Measurements from ENCODE around the gene TENM4.

TENM4 gene

GRCh38 chr11:78715639-78716311, 725.1 kb downstream of the TENM4 start:
- peak; percentile 40 for DNase-seq

GRCh38 chr11:78714539-78714938, 726.3 kb downstream of the TENM4 start:
- no peak for DNase-seq

- no peak for DNase-seq
Measured at GRCh38 chr11:78711735-78712134, 729.1 kb downstream of the TENM4 start.

- DNase-seq, result no peak
Measured at GRCh38 chr11:78710417-78710816, 730.4 kb downstream of the TENM4 start.

GRCh38 chr11:78708388-78708787, 732.4 kb downstream of the TENM4 start:
- DNase-seq, result no peak

GRCh38 chr11:78706551-78706950, 734.3 kb downstream of the TENM4 start:
- no peak for DNase-seq

GRCh38 chr11:78704811-78705210, 736.0 kb downstream of the TENM4 start:
- no peak for DNase-seq

GRCh38 chr11:78699609-78700135, 741.2 kb downstream of the TENM4 start:
- DNase-seq, result no peak

GRCh38 chr11:78698612-78699011, 742.2 kb downstream of the TENM4 start:
- DNase-seq, result no peak

GRCh38 chr11:78696177-78696576, 744.7 kb downstream of the TENM4 start:
- no peak for DNase-seq

GRCh38 chr11:78694152-78694551, 746.7 kb downstream of the TENM4 start:
- no peak for DNase-seq

- no peak for DNase-seq
Measured at GRCh38 chr11:78691215-78691614, 749.6 kb downstream of the TENM4 start.

GRCh38 chr11:78690352-78690987, 750.4 kb downstream of the TENM4 start:
- DNase-seq, result no peak

GRCh38 chr11:78689585-78690153, 751.2 kb downstream of the TENM4 start:
- DNase-seq, result no peak

GRCh38 chr11:78689101-78689500, 751.7 kb downstream of the TENM4 start:
- DNase-seq, result no peak

GRCh38 chr11:78688460-78688859, 752.4 kb downstream of the TENM4 start:
- DNase-seq, result no peak

- DNase-seq, result no peak
Measured at GRCh38 chr11:78685156-78685555, 755.7 kb downstream of the TENM4 start.

- DNase-seq, result no peak
Measured at GRCh38 chr11:78684377-78684776, 756.5 kb downstream of the TENM4 start.

- DNase-seq, result no peak
Measured at GRCh38 chr11:78683774-78684173, 757.1 kb downstream of the TENM4 start.

GRCh38 chr11:78676026-78676557, 764.7 kb downstream of the TENM4 start:
- no peak for DNase-seq

- no peak for DNase-seq
Measured at GRCh38 chr11:78672850-78673620, 767.8 kb downstream of the TENM4 start.

- DNase-seq, result no peak
Measured at GRCh38 chr11:78669249-78669648, 771.6 kb downstream of the TENM4 start.

- DNase-seq, result no peak
Measured at GRCh38 chr11:78667461-78667860, 773.4 kb downstream of the TENM4 start.

Data from stimulated activated CD4-positive, alpha-beta T cell treated with anti-CD3 and anti-CD28 coated beads, Interleukin-4, amount 100 ng/mL, for 1 hour (primary cell).